Caki2 (cell line): ENCODE results near the gene ATRNL1. TPM values are rescaled to one million over a fixed set of nuclear protein-coding genes. Genes with fewer than 3 reads are reported as not detected.

Experiments
- DNase-seq: peaks from one replicate; pipeline ENCODE4 v3.0.0-alpha.2; 2015; ENCODE audit warnings: low read depth
- in situ Hi-C: cut with HindIII; loops from 2 replicates; pipeline ENCODE4 v1.10.0; 2016; ENCODE audit warnings: low sequenced_read_pairs, low pct_unique_long_range_greater_than_20kb, mixed read lengths
- total RNA-seq: library from RNA; depleted of rRNA; stranded (reverse); fragments of >200 nt; shearing (Covaris generic); gene quantifications from 2 replicates; pipeline ENCODE4 v1.2.3, GENCODE V29; 2014; ENCODE audit warnings: low replicate concordance; rRNA removed

The ATRNL1 gene
- total RNA-seq, 1 experiment from 2014 or later, result 137 TPM

GRCh38 chr10:115996031-115996430 lies 902.9 kb downstream of the ATRNL1 start:
- in situ Hi-C loops, result no loop called here
- DNase-seq, result no peak

GRCh38 chr10:115998301-115998700 lies 905.1 kb downstream of the ATRNL1 start:
- no peak for DNase-seq
- in situ Hi-C loops, result no loop called here

Other genes with a start within 250 kb of the ATRNL1 start
- 56.1 and 60.6 TPM in 2 replicates for gene TRUB1, start 155.2 kb upstream of the ATRNL1 start, total RNA-seq